AML-193 (cell line): ENCODE data around the gene BRCA1.

ENCODE experiments used
- DNase-seq, 2 experiments: peaks; one replicate each; lab custom pipeline; 2025; lab: John Stamatoyannopoulos, UW

The BRCA1 gene

DNA sequence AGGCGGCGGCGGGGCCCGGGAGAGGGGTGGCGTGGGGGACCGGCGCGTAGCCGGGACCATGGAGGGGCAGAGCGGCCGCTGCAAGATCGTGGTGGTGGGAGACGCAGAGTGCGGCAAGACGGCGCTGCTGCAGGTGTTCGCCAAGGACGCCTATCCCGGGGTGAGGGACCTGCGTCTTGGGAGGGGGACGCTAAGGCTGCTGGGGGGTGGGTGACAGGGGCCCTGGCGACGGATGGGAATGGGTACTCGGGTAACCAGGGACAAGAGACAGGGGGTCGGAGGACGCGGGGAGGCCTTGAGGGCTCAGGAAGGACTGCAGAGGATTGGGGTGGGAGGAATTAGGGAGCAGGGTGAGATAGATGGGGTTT lies 99.9 kb downstream of the BRCA1 start:
- DNase-seq = no peak

DNA sequence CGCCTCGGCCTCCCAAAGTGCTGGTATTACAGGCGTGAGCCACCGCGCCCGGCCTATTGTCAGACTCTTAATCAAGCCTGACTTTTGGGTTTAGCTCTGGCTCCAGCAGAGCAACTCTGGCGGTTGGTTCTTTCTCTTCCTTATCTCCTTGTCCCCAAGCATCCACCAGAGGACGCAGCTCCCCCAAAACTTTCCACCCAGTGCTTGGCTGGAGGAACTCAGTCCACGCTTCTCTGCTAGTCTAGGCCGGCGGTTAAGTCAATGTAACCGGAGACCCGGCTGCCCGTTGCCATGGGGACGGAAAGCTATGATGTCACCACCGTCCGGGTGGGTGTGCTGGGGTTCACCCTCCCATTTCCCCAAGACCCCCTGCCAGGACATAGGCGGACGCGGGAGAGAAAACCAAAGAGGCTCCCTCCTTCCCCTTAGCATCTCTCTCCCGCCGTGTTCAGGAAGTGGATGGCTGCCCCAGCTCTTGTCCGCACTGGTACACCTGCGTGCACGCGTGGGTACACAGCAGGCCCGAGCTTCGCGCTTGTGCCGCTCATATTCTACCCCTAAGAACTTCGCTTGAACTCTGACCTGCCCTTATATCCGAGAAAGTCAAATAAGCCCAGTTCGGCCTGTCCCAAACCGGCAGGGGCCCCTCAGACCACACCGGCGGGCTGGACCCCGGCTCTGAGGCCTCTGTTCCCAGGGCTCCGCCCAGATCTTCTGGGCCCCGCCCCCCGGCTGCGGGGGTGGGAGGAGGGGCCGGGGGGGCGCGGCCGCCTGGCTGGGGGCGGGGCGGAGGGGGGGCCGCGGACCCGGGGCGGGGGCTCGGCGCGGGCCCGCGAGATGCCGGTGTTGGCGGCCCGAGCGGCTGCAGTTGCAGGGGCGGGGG lies 100.5 kb downstream of the BRCA1 start, which contains the start of gene RND2:
RND2 (plus strand) TSS at position 825 of the 883 bp plus-strand sequence. CDS start 117 bp downstream, outside the sequence.
- peak; percentile 97 to 98 for DNase-seq

DNA sequence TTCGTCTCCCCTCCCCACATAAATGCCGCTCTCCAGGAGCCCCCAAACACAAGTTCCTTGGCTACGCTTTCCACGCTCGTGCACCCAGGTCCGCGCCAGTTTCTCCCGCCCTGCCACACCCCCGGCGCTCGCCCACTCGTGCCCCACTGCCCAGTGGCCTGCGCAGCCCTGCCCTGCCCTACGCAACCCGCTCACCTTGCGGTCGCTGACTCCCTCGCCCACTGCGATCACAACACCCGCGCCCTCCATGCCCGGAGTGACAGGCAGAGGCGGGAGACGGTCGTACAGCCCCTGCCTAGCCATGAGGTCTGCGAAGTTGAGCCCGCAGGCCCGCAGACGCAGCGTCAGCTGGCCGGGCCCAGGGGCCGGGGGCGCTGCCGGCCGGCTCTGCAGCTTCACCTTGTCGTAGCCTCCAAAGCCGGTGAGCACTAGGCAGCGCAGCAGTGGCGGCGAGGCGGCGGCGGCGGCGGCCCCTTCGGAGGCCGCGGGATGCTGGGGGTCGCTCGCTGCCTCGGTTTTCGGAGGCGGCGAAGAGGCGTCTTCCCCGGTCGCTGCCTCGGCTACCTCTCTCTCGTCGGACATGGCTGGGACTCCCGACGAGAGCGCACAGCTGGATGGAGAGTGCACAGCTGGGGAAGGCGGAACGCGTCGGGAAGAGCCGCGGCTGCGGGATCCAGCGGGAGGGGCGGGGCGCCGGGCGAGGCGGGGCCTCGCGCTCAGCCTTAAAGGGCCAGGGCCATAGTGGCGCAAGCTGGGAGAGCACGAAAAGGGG lies 103.2 kb downstream of the BRCA1 start, which contains the start of gene VAT1:
VAT1 (minus strand) TSS at position 645 of the 772 bp plus-strand sequence; CDS start at position 582, 63 bp downstream.
- peak; percentile 74 to 78 for DNase-seq

DNA sequence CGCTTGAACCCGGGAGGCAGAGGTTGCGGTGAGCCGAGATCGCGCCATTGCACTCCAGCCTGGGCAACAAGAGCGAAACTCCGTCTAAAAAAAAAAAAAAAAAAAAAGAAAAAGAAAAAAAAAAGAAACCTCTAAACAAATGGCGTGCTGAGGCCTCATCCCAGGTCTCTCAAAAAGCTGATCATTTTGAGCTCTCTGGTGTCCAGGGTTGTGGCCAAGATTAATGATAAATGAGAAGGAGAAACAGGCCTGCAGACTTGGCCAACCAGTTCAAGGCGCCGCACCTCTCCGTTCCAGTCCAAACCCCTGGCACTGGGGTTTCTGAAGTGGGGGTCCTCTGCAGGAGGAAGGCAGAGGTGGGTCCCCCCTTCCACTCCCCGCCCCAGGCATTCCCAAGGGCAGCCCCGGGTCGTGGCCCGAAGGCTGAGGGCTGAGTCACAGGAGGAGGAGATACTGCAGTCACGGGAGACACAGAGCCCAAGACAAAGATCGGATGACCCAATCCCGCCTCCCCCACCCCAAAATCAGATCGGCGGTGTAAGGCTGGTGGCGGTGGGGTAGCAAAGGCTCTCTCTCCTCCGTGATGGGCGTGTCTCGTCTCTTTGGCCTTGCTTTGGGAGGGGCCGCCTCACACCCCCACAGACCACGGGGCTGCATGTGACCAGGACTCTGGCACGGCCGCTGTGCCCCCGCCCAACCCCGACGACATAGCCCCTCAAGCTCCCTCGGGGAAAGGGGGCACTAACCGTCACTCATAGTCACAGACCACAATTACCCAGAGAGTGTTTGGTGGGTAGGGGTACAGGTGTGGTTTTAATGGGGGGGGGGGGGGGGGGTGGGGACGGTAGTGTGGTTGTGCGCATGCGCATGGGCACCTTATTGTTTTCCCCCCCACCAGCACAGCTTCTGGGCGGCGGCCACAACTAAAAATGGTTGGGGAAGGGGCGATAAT lies 104.1 kb downstream of the BRCA1 start:
- DNase-seq = peak; percentile 65 to 72

DNA sequence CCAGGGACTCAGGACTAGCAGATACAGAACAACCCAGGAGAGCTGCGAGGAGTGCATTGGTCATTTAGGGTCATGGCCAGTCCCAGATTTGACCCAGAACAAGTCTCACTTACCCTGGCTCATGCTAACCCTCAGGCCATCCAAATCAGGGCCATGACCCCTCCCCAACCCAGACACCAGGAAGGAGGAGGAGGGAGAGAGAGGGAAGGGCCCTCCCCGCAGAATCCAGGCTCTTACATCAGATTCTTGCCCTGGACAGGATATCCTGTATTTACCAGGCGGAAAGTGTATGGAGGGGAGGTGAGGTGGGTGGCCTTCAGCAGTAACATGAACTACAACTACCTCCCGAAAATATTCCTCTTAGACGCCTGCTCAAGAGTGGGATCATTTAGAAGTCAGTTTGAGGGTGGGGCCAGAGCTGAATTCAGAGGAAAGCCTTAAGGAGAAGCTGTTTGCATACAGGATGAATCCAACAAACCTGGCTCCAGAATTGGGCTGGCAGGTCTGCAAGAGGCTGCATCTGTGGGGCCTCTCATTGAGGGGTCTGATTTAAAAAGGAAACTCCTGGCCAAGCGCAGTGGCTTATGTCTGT lies 105.0 kb downstream of the BRCA1 start:
- DNase-seq = peak; percentile 65 to 71

DNA sequence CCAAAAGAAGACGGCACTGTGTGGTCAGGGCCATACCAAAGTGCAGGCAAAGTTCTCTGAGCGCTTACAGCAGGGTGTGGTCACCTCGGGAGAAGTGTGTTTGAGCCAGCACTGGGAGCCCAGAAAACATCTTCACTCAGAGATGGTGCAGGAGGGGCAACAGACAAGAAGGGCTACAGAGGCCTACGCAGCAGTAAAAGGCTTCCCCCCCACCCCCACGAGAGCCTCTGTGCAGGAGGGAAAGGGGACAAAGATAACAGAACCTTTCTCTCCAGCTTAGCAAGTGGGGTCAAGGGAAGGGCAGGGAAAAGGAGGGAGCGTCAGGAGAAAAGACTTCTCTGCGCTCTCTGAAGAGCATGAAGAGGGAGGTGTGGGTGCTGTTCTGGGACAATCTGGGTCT lies 105.7 kb downstream of the BRCA1 start:
- peak in 1 of 2 experiments; percentile 56 for DNase-seq

DNA sequence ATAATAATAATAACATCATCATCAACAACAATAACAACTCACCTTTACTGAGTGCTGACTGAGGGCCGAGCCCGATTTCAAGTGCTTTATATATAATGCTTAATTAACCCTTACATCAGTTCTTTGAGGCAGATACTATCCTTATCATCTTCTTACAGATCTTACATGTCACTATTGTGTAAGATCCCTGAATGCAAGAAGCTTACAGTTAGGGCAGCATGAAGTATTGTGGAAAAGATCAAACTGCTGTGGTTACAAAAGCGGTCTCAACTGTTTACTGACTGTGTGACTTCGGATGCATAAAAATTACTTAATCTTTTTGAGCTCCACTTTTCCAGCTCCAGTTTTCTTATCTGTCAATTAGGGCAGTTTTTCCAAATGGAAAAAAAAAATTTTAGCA lies 106.2 kb downstream of the BRCA1 start:
- peak; percentile 97 to 98 for DNase-seq

DNA sequence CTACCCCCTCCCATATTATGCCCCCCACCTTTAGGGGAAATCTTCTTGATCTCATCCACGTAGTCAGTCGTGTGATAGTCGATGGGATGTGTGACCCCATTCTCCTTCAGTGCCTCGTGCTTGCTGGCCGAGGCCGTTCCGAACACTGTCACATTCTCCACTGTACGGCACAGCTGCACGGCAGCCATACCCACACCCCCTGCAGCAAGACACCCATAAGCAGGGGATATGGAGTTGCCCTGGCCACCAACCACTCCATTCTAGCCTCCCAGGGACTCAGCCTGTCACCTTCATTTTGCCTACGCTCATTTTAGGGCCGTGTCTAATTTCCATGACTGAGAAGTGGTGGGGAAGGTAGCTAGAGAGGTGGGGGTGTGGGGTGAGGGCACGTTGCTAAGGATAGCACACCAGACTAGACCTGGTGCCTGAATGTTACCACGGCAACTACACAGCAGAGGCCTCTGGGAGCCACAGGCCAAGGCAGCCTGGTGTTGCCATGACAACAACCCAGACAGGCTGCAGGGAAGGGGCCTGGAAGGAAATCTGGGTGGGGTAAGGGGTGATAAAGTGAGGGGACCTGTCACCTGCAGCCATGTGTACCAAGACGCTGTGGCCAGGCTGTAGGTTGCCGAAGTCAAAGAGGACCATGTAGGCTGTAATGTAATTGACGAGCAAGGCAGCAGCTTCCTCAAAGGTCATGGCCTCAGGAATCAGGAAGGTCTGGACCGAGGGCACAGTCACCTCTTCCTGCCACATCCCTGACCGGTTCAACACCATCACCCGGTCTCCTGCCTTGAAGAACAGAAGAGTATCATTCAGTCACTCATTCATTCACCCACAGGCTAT lies 106.9 kb downstream of the BRCA1 start:
- DNase-seq = peak; percentile 76 to 77

DNA sequence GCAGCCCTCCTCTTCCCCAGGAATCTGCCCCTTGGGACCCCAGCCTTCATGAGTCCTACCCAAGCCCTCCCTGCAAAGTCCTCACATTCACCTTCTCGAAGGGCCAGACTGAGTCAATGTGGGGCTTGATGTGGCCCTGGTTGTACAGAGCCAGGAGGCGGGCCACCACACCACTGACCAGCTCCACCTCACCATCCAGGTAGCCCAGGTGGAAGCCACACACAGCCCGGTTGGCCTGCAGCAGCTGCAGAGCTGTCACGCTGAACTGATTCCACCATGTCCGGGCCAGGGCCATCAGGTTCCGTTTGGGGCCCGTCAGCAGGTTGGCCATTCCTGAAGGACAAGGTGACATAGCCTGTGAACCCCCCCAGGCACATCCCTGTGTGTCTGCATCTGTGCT lies 108.9 kb downstream of the BRCA1 start:
- DNase-seq = no peak

DNA sequence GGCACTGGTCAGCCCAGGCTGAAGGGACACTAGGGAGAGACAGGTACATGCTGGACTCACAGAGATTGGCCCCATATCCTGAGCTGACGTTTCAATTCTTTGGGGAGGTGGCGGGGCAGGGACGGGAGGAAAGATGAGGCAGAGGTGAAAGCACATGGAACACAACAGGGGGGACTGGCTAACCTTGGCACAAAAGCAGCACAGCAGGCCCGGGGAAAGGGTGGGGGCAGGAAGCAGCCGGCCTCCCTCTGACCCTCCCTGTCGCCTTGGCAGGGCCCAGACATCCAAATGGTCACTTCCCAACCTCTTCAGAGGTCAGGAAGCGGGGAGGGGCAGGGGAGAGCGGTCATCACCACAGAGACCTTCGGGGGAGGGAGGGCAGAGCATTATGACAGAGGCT lies 109.6 kb downstream of the BRCA1 start:
- DNase-seq = no peak

DNA sequence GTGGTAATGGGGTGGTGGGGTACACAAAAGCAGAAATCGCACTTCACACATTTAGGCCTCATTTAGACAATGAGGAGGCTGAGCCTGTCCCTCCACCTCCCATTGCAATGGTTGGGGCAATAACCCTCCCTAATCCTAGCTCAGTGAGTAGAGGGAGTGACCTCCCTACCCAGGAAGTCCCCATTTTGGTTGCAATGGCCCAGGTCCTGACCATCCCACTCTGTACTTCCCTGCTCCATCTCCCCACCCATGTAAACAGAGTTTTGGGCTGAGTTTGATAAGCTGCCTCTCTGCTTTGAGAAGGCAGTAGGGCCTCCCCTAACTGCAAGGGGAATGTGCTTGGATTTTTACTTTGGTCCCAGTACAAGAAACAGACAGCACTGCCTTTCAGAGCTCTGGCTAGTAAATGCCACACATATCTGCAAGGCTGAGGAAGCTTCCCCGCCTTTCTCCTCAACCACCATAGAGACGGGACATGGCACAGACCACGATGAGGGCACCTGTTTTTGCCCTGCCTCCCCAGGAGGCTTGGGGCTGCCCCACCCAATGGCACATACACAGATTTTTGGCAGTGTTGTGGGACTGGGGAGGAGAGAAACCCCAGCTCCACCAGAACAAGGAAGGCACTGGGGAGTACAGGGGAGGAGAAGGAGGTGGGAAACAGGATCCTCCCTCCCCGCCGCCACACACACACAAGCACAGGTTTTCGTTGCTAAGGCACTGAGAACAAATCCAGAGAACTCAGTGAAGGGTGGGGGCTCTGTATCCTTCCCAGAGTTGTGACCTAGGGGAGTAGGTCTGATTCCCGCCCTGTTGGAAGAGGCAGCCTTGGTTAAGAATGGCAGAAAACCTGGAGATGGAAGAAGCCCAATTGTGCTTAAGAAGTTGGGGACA lies 110.3 kb downstream of the BRCA1 start:
- DNase-seq = no peak

DNA sequence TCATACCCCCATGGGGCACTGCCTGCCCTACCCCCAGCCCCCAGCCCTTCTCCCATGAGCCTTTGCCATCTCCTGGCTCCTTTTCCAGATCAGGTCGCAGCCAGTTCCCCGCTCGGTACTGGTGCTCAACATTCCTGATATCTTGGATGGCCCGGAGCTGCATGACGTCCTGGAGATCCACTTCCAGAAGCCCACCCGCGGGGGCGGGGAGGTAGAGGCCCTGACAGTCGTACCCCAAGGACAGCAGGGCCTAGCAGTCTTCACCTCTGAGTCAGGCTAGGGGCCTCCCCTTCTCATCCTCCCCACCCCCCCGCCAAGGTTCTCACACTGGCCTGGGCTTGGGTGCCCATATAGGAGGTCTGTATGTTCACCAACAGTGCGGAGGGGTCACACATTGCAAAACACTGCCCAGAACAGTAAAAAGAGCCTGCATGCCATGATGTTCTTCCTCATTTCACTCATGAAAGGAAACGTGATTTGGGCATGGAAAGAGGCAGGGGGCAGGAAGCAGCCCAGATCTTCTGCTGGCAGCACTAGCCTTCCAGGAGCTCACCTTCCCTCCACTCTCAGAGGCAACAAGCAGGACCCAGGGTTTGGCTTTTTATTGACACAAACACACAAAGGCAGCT lies 111.0 kb downstream of the BRCA1 start:
- peak; percentile 25 to 27 for DNase-seq

DNA sequence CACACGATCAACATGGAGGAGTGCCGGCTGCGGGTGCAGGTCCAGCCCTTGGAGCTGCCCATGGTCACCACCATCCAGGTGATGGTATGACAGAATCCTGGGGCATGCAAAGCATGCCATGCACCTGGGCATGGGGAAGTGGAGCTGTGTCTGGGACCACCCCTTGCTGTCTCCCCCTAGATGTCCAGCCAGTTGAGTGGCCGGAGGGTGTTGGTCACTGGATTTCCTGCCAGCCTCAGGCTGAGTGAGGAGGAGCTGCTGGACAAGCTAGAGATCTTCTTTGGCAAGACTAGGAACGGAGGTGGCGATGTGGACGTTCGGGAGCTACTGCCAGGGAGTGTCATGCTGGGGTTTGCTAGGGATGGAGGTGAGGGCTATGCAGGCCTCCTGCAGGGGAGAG lies 111.9 kb downstream of the BRCA1 start:
- no peak for DNase-seq

DNA sequence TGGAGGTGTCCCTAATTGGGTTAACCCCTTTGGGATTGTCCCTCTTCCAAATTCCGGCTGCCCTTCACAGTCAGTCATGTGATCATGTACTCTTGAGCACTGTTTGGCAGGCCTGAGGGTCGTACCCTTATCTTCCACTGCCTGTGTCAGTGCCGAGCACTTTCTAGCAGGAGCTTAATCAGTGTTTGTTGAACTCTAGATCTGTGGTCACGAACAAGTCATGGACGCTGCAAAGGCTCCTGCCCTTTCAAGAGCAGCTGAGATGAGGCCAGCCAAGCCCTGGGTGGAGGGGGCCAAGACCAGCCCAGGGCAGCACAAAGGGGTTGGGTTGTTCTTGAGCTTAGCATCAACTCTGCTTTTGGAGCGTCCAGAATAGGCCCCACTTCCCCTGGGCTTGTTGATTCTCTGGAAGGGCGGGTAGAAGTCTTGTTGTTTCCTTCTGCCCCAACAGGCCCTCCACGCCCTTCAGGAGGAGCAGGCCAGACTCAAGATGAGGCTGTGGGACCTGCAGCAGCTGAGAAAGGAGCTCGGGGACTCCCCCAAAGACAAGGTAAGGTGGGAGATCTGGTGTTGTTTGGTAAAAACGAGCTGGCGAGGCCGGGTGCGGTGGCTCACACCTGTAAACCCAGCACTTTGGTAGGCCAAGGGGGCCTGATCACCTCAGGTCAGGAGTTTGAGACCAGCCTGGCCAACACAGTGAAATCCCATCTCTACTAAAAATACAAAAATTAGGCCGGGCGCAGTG lies 113.3 kb downstream of the BRCA1 start:
- DNase-seq = no peak

DNA sequence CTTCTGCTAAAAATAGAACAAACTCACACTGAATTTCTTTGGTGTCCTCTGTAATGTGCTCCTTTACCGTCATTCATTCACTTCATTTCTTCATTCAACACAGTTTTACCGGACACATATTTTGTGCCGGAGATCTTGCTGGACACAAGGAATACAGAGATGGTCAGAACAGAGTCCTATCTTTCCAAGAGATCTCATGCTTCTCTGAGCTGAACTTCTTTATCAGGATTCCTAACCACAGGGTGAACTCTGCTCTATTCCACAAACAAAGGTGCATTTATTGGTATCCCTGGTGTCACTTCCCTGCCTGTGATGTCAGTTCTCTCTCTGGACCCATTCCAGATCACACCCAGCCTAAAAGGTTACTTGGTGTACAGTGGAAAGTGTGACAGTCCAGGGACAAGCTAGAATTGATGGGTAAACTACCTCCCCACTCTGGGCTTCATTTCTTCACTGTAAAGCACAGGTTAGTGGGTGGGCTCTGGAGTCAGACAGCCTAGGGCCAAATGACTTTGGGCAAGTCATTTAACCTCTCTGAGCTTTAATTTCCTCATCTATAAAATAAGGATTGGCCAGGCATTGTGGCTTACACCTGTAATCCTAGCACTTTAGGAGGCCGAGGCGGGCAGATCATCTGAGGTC lies 114.4 kb downstream of the BRCA1 start:
- no peak for DNase-seq

DNA sequence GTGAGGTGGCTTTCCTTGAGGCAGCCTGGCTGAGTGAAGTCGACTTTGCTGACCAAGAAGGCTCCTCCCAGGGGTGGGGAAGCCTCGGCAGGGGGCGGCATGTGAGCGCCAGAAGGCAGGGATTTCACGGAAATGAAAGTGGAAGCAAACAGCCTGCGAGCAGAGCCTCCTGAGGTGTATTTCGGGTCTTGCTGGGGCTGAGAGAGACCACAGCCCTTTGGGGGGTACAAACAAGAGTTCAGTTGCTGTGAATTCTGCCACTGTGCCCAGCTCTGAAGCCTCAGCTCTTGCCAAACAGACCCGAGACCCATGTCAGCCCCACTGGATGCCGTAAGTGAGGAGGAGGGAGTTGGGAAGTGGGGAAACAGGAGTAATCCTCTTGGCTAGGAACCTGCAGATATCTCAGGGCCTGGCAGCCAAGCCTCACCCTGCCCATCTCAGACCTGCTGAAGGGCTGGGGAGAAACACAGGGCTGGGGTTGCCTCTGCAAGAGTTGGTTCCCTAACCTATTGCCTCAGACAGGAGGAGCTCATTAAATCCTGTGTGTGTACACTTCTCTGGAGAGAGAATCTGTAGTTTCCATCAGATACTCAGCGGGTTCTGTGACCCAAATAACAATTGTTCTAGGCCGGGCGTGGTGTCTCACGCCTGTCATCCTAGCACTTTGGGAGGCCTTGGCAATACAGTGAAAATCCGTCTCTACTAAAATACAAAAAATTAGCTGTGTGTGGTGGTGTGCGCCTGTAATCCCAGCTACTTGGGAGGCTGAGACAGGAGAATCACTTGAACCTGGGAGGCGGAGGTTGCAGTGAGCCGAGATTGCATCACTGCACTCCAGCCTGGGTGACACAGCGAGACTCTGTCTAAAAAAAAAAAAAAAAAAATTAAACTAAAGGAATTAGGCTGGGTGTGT lies 118.3 kb downstream of the BRCA1 start, which contains the start of gene IFI35:
IFI35 (plus strand) TSS at position 146 of the 913 bp plus-strand sequence; CDS start at position 310, 164 bp downstream.
- peak; percentile 91 for DNase-seq
